OCI-LY3 (cell line): ENCODE data around the gene RETREG1.

ENCODE experiments used
- CTCF ChIP-seq: fragments of 200-600, 300-600 bp; sonication (generic); IDR thresholded peaks from 2 replicates; pipeline ENCODE4 v1.5.1; 2014; ENCODE audit warnings: antibody characterized with exemption, low read length, low read depth
- EZH2phosphoT487 ChIP-seq: fragments of 200-600 bp; shearing (Covaris generic); IDR thresholded peaks from 2 replicates; pipeline ENCODE4 v1.6.1; 2018; ENCODE audit warnings: antibody characterized with exemption, mixed run types, low read depth

GRCh38 chr5:16582081-16582480, 34.7 kb downstream of the RETREG1 start:
- no peak for TF ChIP-seq CTCF
- no peak for TF ChIP-seq EZH2phosphoT487
